Metanephros (tissue), 2 donors: ENCODE measurements around the gene PLCB1. TPM values are rescaled to one million over a fixed set of nuclear protein-coding genes. Genes with fewer than 3 reads are reported as not detected.

Experiments
- small RNA-seq: library from RNA; depleted of rRNA; stranded (forward); fragments of <200 nt; gene quantifications from one replicate; pipeline ENCODE3, GENCODE V24; 2014; ENCODE audit warnings: low replicate concordance
- total RNA-seq: library from RNA; depleted of rRNA; stranded (reverse); fragments of >200 nt; gene quantifications from one replicate; pipeline ENCODE4 v1.2.3, GENCODE V29; 2014

PLCB1 gene
- 78.4 TPM for total RNA-seq

GRCh38 chr20:8131598-8132483, at the start of gene PLCB1:
Gene PLCB1, plus strand, starts transcription at chr20:8132266. Its CDS starts 386 bp downstream, at chr20:8132652.

Small RNA genes within 50 kb of the gene (small RNA-seq; reads per million reads assigned to genes)
- gene AL445567.1: not detected
- gene RNU105B: not detected

Other genes starting within 250 kb of the PLCB1 start
- gene HAO1, start 191.8 kb upstream of the PLCB1 start, total RNA-seq: not detected
- 56.8 TPM for gene TMX4, start 112.5 kb upstream of the PLCB1 start, total RNA-seq